ENCODE results near the gene RAB26. TPM values are rescaled to one million over a fixed set of nuclear protein-coding genes. Genes with fewer than 3 reads are reported as not detected.

Gene RAB26
- total RNA-seq, 1 donor from 2014 or later: 4.1 TPM

DNA sequence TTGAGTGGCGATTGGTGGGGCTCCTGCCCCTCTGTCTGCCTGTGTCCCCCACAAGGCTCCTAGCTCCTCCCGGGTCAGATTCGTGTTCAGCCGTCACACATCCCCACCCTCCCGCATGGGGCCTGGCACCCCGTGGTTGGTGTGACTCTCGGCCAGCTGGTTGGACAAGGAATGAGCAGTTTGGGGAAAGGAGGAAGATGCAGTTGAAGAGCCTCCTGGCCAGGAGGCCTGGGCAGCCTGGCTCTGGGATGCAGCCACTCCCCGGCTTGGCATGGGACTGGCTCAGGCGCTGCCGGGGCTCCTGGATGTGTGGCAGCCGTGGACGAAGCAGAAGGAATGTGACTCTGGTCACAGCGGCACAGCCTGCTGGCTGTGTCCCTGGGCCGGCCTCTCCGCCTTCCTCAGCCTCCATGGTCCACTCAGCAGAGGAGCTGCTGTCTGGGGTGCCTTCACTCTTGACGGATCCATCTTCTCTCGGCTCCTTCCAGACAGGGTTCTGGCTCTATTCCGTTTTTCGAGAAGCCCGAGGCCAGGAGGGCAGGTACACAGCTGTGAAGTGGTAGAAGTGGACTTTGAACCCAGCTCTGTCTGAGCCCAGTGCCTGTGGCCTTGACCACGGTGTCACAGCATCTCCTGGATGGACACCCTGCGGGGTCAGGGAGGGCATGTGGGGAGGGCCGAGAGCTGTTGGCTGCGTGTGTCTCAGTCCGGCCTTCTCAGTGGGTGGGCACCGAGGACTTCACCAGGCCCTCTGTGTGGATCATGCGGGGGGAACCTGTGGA lies 9.2 kb downstream of the RAB26 start:
- FAIRE-seq (no peak), DNase-seq (ENCODE audit: low spot score in 2 of 2) (no peak)

DNA sequence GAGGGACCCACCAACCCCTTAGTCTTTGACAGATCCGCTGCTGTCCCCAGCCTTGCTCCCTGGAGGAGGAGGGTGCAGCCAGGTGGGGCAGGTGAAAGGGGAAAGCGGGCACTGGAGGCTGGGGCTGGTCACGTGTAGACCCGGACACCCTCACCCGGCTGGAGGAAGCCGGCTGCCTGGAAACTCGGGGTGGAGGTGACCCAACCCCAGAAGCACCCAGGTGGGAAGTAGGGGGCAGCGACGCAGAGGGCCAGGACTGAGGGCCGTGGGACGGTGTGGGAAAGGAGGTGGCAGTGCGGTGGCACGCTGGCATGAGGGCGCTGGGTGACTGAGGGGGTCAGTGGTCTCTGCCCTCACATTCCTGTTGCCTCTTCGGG lies 9.8 kb downstream of the RAB26 start:
- DNase-seq (ENCODE audit: low spot score in 2 of 2): no peak
- no peak for FAIRE-seq

DNA sequence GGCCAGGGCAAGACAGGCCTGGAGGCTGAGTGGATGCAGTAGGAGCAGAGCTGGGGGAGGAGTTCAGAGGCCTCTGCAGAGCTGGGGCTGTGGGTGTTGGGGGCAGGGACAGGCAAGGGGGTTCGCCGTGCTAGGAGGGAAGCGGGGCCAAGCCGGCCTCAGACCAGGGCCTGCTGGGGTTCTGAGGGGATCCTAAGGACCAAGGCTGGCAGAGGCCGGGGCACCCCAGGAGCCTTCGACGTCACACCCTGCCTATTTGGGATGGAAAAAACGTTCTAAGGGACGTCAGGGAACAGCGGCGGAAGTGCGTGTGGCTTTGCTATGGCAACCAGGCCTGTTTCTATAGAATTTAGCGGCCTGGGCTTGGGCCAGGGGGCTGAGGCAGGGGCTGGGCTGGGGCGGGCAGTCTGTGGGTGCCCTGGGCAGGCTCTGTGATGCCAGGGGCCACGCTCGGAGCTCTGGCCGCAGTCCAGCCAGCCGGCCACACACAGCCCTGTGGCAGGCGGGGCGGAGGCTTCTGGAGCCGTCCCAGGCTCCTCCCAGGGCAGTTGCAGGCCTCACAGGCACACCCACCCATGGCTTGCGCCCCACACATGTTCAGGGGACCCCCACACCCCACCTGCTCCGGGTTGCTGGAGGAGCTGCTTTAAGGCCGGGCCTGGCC lies 10.9 kb downstream of the RAB26 start:
- peak; percentile 61 to 71 for DNase-seq (ENCODE audit: low spot score in 2 of 2)
- no peak for FAIRE-seq

DNA sequence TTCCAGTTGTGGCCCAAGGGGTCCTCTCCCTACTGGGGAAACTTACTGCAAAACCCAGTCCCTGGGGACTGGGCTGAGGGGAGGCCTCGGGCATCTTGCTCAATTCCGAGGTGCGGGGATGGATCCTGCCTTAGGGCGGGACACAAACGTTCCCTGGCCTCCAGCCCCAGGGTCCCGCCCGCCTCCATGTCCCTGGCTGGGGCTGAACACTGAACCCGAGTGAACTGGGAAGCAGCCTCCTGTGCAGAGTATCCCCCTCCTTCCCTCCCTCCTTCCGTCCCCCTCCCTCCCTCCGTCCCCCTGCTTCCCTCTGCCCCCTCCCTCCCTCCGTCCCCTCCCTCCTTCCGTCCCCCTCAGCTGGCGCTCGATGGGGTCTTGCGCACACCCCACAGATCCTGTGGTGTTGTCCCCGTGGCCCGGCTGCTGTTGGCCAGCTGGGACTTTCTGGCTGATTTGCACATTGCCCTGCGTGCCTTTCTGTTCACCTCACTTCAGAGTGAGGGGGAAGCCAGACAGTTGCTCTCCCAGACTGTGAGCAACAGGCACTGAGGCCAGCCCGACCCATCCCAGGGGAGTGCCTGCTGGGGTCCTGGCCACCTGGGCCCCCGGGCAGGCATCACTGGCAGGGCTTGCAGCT lies 12.6 kb downstream of the RAB26 start:
- DNase-seq (ENCODE audit: low spot score in 2 of 2) (no peak), FAIRE-seq (no peak)

DNA sequence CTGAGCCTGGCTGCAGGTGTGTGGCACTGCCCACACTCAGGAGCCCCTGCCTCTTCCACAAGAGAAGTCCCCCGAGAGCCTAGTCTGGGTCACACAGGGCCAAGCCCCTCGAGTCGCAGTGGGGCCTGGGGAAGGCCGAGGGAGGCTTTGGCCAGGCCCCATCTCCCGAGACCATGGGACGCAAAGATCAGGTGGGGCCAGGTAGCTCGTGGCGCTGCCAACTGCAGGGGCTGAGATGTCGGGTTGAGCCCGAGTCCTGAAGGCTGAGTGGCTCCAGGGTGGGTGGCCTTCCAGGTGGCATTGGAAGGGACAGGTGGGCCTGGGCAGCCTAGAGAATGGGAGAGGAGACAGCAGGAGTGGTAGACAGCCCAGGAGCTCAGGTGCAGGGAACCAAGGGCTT lies 13.5 kb downstream of the RAB26 start:
- no peak for DNase-seq (ENCODE audit: low spot score in 2 of 2)
- FAIRE-seq: no peak

DNA sequence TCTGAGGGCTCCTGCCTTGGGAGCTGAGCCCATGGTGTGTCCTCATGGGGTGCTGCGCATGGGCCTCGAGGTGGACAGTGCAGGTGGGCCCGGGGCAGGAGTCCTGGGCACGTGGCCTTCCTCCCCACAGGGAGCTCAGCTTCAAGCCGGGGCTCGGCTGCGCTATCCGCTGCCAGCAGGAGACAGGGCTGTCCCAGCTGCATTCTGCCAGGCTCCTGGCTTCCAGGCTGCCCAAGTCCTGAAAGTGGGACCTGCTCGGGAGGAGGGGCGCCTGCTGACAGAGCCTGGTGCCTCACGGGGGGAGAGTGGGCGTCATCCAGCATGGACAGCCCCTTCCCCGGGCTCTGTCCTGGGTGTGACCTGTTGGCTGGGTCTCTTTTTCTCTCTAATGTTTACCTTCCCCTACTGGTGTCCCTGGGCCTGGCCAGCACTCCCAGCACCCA lies 14.3 kb downstream of the RAB26 start:
- DNase-seq (ENCODE audit: low spot score in 2 of 2): no peak
- FAIRE-seq: no peak

DNA sequence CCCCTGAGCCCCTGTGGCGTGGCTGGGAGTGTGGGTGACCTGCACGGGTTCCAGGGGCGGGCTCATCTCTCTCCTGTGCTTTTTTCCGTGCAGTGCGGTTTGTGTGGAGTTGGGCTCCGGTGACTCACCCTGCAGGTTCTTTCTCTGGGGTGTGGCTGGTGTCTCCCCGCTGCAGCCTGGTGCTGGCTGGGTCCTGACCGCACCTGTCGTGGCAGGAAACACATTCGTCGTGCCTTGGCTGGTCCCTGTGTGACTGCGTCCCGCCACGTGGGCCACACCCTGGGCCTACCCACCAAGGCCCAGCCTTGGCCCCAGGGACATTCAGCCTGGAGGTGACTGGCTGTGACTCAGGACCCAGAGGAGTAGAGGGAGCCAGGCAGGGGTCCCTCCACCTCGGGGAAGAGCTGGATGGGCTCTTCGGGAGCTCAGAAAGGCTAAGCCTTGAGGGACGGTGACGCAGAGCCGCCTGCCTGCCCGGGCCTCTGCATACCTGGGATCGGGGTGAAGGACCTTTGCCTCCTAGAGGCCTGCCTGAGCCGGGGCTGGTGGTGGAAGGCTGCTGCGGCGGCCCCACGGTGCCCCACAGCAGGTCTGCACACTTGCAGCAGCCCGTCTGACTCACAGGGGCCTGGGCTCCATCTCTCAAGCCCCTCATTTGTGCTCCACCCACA lies 14.9 kb downstream of the RAB26 start:
- FAIRE-seq: no peak
- no peak for DNase-seq (ENCODE audit: low spot score in 2 of 2)

DNA sequence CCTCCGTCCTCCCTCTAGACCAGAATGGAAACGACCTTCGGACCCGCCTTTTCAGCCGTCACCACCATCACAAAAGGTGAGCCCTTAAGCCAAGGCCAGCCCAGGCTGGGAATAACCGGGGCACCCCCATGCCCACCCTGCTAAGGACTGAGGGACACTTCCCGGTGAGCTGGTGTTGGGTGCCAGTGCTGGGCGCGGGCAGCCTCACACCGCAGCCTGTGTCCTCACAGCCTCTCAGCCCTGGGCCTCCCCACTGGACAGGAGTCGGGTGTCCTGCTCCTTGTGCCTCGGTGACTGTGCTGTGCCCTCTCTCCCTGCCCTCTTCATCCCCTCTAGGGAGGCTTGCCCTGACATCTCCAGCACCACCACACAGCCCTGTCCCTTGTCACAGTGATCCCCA lies 17.4 kb downstream of the RAB26 start:
- FAIRE-seq: no peak
- DNase-seq (ENCODE audit: low spot score in 2 of 2): no peak

DNA sequence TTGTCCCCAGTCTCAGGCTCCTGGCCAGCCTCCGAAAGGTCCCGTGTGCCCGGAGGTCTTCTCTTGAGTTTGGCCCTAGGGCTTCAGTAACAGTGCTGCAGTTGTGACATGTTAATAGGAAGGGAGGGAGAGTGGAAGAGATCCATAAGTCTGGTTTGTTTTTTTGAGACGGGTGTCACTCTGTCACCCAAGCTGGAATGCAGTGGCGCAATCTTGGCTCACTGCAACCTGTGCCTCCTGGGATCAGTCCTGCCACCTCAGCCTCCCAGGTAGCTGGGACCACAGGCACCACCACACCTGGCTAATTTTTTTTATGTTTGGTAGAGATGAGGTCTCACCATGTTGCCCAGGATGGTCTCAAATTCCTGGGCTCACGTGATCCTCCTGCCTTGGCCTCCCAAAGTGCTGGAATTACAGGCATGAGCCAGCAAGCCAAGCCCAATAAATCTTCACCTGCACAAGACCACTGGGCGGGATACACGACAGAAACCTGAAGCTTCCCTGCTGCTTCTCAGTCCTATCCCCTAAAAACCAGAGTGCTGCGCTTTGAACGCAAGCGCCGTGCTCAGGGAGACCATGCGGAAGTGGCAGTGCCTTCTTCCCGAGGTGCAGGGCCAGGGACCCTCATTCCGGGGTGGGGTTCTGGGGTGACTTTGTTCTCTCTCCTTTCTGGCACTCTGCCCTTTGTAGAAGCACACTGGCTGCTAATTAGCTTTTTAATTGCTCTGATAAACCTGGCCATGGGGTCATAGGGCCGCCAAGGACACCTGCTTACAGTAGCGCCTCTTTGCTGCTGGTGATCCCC lies 18.0 kb downstream of the RAB26 start:
- DNase-seq (ENCODE audit: low spot score in 2 of 2): no peak
- no peak for FAIRE-seq

DNA sequence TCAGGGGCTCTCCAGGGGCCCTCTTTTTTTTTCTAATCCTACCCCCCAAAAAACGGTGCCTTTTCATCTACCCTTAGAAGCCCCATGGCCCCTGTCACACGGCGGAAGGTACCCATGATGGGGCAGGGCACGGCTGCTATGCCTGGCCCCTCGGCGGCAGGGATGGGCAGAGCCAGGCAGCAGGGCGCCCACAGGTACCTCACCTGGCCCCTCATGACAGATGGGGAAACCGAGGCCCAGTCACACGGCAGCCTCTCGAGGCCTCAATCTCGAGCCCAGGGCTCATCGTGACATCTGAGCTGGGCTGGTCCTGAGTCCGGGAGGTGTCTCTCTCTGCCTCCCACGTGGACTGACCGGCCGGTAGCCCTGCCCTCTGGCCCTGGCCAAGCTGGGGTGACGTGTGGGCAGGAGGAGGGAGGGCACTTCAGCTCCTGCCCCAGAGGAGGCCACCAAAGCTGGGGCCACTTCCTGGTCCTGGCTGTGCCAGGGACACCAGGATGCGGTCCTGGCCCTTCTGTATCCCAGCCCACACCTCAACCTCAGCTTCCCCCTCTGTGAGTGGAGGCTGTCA lies 18.7 kb downstream of the RAB26 start:
- FAIRE-seq (no peak), DNase-seq (ENCODE audit: low spot score in 2 of 2) (no peak)

DNA sequence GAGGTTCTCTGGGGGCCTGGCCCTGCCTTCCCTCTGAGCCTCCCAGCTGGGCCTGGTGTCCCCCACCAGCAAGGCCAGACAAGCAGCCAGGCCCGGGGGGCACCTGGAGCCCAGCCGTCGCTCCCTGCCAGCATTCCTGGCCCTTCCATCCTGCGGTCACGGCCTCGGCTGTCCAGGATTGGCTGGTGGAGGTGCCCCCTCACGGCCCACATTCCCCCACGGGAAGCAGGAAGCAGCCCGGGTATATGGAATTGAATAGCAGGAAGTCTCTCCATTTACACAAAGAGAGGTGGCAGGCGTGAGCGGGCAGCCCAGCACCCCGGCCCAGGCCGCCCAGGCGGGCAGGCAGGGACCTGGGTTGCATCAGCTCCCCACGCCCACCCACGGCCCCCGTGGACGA lies 21.7 kb downstream of the RAB26 start:
- FAIRE-seq (no peak), DNase-seq (ENCODE audit: low spot score in 2 of 2) (peak in 1 of 2 donors; percentile 53)

DNA sequence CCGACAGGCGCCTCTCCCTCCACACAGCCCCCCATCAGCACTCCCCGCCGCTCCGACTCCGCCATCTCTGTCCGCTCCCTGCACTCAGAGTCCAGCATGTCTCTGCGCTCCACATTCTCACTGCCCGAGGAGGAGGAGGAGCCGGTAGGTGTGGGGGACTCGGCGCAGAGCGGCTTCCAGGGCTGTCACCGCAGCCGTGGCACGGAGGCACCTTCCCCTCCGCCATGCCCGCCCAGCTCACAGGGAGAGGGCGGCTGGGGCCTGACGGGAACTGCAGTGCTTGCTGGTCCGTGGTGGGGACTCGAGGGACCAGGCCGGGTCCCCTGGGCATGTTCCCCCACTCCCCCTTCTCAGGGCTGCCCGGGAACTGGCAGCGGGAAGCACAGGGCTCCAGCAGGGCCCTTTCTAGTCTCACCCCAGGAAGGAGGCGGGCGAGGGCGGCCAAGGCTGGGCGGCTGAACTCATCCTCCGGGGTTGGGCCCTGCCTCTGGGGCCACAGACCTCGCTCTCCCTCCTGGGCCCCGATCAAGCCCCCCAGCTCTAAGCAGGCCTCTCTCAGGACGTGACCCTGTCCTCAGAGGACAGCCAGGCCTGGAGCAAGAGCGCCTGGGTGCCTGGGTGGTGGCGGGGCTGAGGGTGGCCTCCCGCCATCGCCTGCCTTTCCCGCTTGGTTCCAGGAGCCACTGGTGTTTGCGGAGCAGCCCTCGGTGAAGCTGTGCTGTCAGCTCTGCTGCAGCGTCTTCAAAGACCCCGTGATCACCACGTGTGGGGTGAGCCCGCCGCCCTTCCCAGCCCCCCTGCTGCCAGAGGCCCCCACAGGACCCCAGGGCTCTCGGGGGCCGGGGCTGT lies 22.4 kb downstream of the RAB26 start:
- FAIRE-seq (no peak), DNase-seq (ENCODE audit: low spot score in 2 of 2) (no peak)

DNA sequence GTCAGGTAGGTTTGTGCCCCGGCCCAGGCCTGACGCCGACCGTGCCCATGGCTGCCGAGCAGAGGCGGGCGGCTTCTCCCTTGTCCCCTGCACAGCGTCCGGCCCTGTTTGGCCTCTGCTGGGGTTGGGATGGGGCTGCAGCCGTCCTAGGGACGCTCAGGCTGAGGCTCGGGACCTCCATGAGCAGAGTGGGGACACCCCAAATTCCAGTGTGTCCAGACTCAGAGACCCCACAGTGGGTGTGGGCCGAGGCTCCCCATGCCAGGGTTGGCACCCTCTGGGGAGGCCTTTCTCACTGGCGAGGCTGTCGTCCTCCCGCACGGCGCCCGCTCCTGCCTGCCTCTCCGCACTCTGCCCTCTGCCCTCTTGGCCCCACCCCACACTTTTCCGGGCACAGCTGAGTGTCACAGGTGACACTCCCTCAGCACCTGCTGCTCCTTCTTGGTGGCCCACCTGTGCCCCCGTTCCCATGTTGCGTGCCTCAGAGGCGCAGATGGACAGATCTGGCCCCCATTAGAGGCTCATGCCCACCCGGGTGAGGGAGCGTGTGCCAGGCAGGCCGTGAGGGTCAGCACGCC lies 23.3 kb downstream of the RAB26 start:
- FAIRE-seq (no peak), DNase-seq (ENCODE audit: low spot score in 2 of 2) (no peak)

DNA sequence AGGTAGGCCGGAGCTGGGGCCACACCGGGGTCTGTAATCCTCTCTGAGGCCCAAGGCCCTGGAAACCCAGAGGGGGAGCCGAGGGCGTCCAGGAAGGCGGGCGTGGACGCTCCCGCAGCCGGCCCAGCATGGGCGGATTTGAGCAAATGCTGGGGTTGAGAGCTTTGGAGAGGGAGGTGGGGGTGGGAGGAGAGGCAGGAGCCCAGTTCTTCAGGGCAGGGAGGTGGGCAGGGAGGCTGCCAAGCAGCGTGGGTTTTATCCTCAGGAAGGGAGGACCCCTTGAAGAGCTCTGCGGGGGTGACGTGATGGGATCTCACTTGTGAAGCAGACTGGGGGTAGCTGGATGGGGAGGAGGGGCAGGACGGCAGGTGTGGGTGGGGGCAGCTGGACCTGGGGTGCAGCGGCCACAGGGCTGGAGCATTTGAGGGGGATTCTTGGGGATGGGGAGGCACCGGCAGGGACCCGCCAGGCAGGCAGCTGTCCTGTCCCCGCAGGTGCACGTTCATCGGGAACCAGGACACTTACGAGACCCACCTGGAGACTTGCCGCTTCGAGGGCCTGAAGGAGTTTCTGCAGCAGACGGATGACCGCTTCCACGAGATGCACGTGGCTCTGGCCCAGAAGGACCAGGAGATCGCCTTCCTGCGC lies 24.4 kb downstream of the RAB26 start:
- DNase-seq (ENCODE audit: low spot score in 2 of 2) (no peak), FAIRE-seq (no peak)

DNA sequence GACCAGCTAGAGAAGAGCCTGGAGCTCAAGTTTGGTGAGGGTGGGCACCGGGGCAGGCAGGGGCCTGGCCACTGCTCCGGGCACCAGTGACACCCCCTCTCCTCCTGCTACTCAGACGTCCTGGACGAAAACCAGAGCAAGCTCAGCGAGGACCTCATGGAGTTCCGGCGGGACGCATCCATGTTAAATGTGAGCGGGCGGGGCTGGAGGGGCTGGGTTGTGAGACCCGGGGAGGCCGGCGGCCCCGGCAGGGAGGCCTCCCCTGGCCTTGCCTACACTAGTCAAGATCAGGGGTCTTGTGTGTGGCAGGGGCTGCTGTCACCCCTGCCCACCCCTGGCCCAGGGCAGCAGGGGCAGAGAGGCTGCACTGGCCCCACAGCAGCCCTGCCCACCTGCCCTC lies 24.9 kb downstream of the RAB26 start:
- FAIRE-seq: no peak
- no peak for DNase-seq (ENCODE audit: low spot score in 2 of 2)

DNA sequence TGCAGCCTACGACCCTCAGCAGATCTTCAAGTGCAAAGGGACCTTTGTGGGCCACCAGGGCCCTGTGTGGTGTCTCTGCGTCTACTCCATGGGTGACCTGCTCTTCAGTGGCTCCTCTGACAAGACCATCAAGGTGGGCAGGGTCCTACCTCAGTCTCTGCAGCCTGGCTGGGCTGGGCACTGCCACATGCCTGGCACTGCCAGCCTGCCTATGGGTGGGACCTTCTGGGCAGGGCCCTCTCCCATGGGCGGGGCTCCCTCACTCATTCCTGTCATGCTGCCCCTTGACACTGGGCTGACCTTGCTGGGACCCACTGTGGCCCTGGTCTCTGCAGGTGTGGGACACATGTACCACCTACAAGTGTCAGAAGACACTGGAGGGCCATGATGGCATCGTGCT lies 25.5 kb downstream of the RAB26 start:
- no peak for DNase-seq (ENCODE audit: low spot score in 2 of 2)
- no peak for FAIRE-seq

DNA sequence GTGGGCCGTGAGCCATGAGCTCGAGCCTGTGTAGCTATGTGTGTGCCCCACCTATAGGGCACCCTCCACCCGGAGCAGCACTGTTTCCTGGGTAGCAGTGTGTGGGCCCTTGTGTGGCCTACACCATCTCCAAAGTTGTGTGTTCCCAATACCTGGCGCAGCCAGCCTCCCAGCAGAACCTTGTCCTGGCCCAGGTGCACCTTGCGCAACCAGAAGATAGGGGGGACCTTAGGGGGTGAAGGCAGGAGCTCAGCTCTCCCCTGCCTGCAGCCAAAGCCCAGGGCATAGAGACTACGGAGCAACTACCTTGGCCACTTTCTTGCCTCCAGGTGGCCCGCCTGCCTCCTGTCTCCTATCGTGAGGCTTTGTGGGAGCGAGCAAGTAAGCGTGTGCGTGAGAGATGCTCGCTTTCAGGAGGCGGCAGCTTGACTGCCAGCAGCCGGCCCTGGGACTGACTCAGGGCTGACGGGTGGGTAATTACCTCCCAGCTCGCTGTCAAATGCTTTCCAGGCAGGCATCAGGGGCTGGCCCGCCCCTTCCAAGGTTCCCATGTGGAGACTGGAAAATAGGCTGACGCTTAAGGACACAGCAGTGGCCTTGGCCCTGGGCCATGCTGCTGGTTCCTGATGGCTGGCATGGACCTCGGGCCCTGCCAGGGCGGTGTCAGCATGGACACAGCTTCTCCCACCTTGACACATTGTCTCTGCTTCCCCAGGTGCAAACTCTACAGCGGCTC lies 26.1 kb downstream of the RAB26 start:
- FAIRE-seq (no peak), DNase-seq (ENCODE audit: low spot score in 2 of 2) (no peak)

DNA sequence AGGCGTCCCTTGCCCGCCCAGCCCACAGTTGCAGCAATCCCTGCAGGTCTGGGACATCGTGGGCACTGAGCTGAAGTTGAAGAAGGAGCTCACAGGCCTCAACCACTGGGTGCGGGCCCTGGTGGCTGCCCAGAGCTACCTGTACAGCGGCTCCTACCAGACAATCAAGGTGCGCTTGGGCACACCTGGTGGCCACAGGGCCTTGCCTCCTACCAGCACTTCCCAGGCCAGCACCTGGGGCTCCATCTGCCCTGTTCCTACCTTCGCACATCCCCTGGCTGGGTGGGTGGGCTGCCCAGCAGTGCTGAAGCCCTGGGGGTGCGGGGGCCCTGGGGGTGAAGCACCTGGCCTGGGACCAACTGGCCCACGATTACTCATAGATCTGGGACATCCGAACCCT lies 27.0 kb downstream of the RAB26 start:
- FAIRE-seq (no peak), DNase-seq (ENCODE audit: low spot score in 2 of 2) (no peak)

All from frontal cortex (tissue), 4 donors.